Osteoblast (primary cell): ENCODE results near the gene FNBP1. TPM values are rescaled to one million over a fixed set of nuclear protein-coding genes. Genes with fewer than 3 reads are reported as not detected.

Experiments
- DNase-seq: peaks from one replicate; pipeline ENCODE4 v3.0.0; 2011; ENCODE audit warnings: low spot score, mixed read lengths; ENCODE audit not compliant: insufficient read length; ENCODE audit errors: missing footprints
- H2AFZ ChIP-seq: 2 replicates; pipeline ENCODE4 v1.6.0; 2011; ENCODE audit warnings: mild to moderate bottlenecking, low read length
- H3K27ac ChIP-seq: 2 replicates; pipeline ENCODE4 v1.5.1; 2011; ENCODE audit warnings: mild to moderate bottlenecking, low read depth, low read length, moderate library complexity
- H3K27me3 ChIP-seq: 2 replicates; pipeline ENCODE4 v1.6.0; 2012; ENCODE audit warnings: mild to moderate bottlenecking, control low read depth, inconsistent platforms, low read length, moderate library complexity; ENCODE audit not compliant: insufficient read depth
- H3K36me3 ChIP-seq: 2 replicates; pipeline ENCODE4 v1.5.1; 2011; ENCODE audit warnings: mild to moderate bottlenecking, low read length, control low read depth, moderate library complexity; ENCODE audit not compliant: insufficient read depth
- H3K4me1 ChIP-seq: 2 replicates; pipeline ENCODE4 v1.5.1; 2011; ENCODE audit warnings: mild to moderate bottlenecking, low read length, control low read depth, moderate library complexity; ENCODE audit not compliant: insufficient read depth
- H3K4me2 ChIP-seq: 2 replicates; pipeline ENCODE4 v1.6.0; 2011; ENCODE audit warnings: mild to moderate bottlenecking, low read length; ENCODE audit not compliant: insufficient read depth
- H3K4me3 ChIP-seq: fragments of 200-600 bp; sonication (generic); 3 replicates; pipeline ENCODE4 v1.5.1; 2012; ENCODE audit warnings: mild to moderate bottlenecking, low read length, inconsistent platforms; ENCODE audit not compliant: insufficient read depth
- H3K79me2 ChIP-seq: 2 replicates; pipeline ENCODE4 v1.6.0; 2012; ENCODE audit warnings: mild to moderate bottlenecking, low read length, control low read depth, inconsistent platforms; ENCODE audit not compliant: insufficient read depth
- H3K9me3 ChIP-seq: 2 replicates; pipeline ENCODE4 v1.5.1; 2011; ENCODE audit warnings: low read depth, low read length, control low read depth
- H4K20me1 ChIP-seq: 2 replicates; pipeline ENCODE4 v1.6.0; 2012; ENCODE audit warnings: mild to moderate bottlenecking, low read length, control low read depth; ENCODE audit not compliant: insufficient read depth
- total RNA-seq: library from RNA; depleted of rRNA; stranded (reverse); fragments of >200 nt; gene quantifications from 2 replicates; pipeline ENCODE4 v1.2.3, GENCODE V29; 2012
- TF ChIP-seq, protein P1 (sequence below): IDR thresholded peaks from 2 replicates; pipeline ENCODE4 v1.5.1; 2011; ENCODE audit warnings: mild to moderate bottlenecking, low read depth, low read length, moderate library complexity; ENCODE audit errors: extremely low read depth

FNBP1 gene
- total RNA-seq, 1 donor = 31.8 TPM

DNA sequence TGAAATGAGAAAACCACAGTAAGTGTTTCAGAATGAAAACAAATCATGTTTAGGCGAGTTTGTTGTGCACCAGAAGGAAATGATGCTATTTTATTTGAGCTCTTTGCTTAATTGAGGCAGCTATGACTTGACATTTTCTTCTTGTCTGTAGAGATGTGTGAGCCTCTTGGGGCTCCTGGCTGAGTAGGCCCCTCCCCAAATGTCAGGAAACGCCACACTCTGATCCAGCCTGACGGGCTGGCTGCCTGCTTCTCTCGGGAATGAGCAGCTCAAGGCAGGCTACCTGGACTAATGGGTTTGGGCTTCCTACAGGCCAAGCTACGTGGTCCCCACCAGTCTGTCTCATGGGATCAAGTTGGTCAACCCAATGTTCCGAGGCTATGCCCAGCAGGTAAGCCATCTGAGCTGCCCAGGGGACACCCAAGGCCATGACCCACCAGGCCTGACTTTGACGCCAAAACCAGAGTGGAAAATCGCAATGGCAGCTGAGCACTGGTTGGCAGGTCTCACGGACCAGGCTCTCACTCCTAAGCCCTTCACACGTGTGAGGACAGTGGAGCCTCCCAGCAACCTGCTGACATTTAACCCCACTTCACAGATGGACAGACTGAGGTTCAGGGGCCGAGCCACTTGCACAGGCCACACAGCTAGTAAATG is 177.9 kb downstream of the FNBP1 start:
- H3K79me2 ChIP-seq = no peaks in the 10 kb centered on the region
- no peaks in the 10 kb centered on the region for H4K20me1 ChIP-seq
- H3K9me3 ChIP-seq = no peaks in the 10 kb centered on the region
- H3K27me3 ChIP-seq = no peaks in the 10 kb centered on the region
- H3K4me3 ChIP-seq = no peak overlapping the region
- peaks cover 41% of the 10 kb centered on the region for H3K36me3 ChIP-seq
- no peak overlapping the region for H3K27ac ChIP-seq
- no peaks in the 10 kb centered on the region for H3K4me1 ChIP-seq
- no peak overlapping the region for H2AFZ ChIP-seq
- no peak overlapping the region for H3K4me2 ChIP-seq
- DNase-seq = no peak
- TF ChIP-seq, protein P1, sequence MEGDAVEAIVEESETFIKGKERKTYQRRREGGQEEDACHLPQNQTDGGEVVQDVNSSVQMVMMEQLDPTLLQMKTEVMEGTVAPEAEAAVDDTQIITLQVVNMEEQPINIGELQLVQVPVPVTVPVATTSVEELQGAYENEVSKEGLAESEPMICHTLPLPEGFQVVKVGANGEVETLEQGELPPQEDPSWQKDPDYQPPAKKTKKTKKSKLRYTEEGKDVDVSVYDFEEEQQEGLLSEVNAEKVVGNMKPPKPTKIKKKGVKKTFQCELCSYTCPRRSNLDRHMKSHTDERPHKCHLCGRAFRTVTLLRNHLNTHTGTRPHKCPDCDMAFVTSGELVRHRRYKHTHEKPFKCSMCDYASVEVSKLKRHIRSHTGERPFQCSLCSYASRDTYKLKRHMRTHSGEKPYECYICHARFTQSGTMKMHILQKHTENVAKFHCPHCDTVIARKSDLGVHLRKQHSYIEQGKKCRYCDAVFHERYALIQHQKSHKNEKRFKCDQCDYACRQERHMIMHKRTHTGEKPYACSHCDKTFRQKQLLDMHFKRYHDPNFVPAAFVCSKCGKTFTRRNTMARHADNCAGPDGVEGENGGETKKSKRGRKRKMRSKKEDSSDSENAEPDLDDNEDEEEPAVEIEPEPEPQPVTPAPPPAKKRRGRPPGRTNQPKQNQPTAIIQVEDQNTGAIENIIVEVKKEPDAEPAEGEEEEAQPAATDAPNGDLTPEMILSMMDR = no peak

DNA sequence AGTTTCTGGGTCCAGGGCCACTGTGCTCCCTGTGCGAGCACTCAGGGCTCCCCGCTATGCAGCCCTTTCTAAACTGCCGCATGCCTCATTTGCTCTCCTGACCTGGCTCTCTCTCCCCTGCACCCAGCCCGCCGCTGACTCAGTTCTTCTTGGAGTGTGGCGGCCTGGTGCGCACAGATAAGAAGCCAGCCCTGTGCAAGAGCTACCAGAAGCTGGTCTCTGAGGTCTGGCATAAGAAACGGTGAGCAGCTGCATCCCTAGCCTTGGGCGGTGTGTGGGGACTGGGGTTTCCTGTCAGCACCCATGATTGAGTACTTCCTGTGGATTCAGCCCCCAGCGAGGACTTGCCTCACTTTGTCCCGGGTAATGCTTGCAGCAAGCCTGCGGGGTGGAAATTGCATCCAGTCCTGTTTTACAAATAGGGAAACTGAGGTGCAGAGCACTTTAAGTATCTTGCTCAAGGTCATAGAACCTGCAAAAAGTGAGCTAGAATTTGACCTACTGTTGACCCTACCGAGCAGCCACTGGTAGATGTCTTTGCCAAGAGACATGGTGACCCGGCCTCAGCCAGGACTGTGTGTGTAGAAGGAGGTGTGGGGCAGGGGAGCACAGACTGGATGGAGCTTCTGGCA is 179.8 kb downstream of the FNBP1 start:
- Histone ChIP-seq H2AFZ (no peak overlapping the region), H3K27me3 (no peaks in the 10 kb centered on the region), H3K36me3 (peaks cover 50% of the 10 kb centered on the region), H3K4me1 (no peaks in the 10 kb centered on the region), H4K20me1 (peaks cover 3% of the 10 kb centered on the region), H3K27ac (no peak overlapping the region), H3K9me3 (no peaks in the 10 kb centered on the region), H3K4me3 (no peak overlapping the region), H3K79me2 (no peaks in the 10 kb centered on the region), H3K4me2 (no peak overlapping the region)
- TF ChIP-seq, protein P1 = no peak
- DNase-seq = no peak

DNA sequence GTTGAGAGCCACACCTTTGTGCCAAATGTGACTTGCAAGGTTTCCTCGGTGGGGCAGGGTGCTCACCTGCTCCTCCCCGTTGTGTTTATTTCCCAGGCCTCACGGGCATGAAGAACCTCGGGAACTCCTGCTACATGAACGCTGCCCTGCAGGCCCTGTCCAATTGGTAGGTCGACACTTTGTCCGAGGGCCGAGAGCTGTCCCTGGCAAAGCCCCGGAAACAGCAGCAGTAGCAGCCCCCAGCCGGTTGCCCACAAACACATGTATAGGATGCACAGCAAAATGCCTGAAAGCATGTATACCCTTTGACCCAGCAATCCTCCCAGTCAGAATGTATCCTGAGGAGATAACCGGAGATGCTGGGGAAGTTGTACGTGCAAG is 181.6 kb downstream of the FNBP1 start:
- no peak overlapping the region for H3K4me2 ChIP-seq
- no peaks in the 10 kb centered on the region for H3K4me1 ChIP-seq
- H3K27me3 ChIP-seq = no peaks in the 10 kb centered on the region
- DNase-seq = no peak
- TF ChIP-seq, protein P1 = no peak
- no peaks in the 10 kb centered on the region for H3K9me3 ChIP-seq
- no peaks in the 10 kb centered on the region for H3K79me2 ChIP-seq
- no peak overlapping the region for H3K27ac ChIP-seq
- H4K20me1 ChIP-seq = peaks cover 3% of the 10 kb centered on the region
- H2AFZ ChIP-seq = no peak overlapping the region
- no peak overlapping the region for H3K4me3 ChIP-seq
- H3K36me3 ChIP-seq = peaks cover 58% of the 10 kb centered on the region

DNA sequence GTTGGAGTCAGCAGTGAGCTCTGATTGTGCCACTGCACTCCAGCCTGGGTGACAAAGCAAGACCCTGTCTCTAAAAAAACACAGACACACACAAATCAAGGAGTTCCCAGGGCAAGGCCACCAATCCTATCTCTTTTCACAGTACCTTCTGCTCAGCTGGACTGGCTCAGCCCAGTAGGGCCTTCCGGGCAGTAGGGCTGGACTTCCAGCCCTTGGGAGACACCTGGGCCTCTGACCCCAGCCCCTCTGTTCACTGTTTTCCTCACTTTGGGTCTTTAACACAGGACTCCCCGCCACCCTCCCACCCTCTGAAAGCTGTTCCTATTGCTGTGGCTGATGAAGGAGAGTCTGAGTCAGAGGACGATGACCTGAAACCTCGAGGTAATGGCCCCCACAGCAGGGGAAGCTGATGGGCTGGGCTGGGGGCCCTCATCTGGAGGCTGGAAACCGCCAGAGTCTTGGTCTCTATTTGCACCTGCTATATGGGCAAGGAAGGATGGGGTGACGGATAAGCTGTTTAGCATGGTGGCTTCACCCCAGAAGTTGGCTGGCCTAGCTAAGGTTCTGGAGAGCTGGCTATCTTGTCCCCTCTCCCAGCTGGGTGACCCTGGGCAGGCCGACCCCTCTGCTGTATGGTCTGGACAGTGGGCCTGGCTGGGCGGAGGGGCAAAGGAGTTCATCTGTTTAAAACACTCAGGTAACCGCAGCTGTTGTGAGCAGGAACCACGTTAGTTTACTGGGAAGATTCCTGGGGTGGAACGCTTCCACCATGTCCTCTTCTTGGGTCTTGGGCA is 182.1 kb downstream of the FNBP1 start:
- H3K36me3 ChIP-seq = peaks cover 56% of the 10 kb centered on the region
- H3K27ac ChIP-seq = no peak overlapping the region
- TF ChIP-seq, protein P1 = no peak
- DNase-seq = no peak
- H3K79me2 ChIP-seq = no peaks in the 10 kb centered on the region
- peaks cover 3% of the 10 kb centered on the region for H4K20me1 ChIP-seq
- no peaks in the 10 kb centered on the region for H3K4me1 ChIP-seq
- H3K9me3 ChIP-seq = no peaks in the 10 kb centered on the region
- no peak overlapping the region for H2AFZ ChIP-seq
- H3K4me3 ChIP-seq = no peak overlapping the region
- H3K4me2 ChIP-seq = no peak overlapping the region
- H3K27me3 ChIP-seq = no peaks in the 10 kb centered on the region
